ENCODE results near the gene MCF2L.

MCF2L gene

GRCh38 chr13:113143466-113144254 lies 174.6 kb downstream of the MCF2L start:
- Histone ChIP-seq H3K79me2 (ENCODE audit: insufficient read depth, low read length) (no peaks in the 10 kb centered on the region), H3K9ac (ENCODE audit: low read length) (no peak overlapping the region), H3K36me3 (ENCODE audit: low read length) (no peaks in the 10 kb centered on the region), H3K27ac (ENCODE audit: low read depth, low read length) (no peak overlapping the region), H2AFZ (ENCODE audit: low read depth, low read length, severe bottlenecking) (no peak overlapping the region), H3F3A (ENCODE audit: insufficient read depth) (no peaks in the 10 kb centered on the region), H4K20me1 (ENCODE audit: low read depth, low read length) (no peaks in the 10 kb centered on the region), H3K9me2 (replicated peaks; ENCODE audit: insufficient read depth, low read length) (no peaks in the 10 kb centered on the region), H3K4me2 (ENCODE audit: low read depth, low read length, poor library complexity, severe bottlenecking) (no peak overlapping the region), H3K4me3 (ENCODE audit: insufficient read depth, low read length, poor library complexity, severe bottlenecking) (no peak overlapping the region), H3K9me3 (ENCODE audit: insufficient read depth, low read length) (no peaks in the 10 kb centered on the region), H3K27me3 (ENCODE audit: low read length) (no peaks in the 10 kb centered on the region)
- no peak for TF ChIP-seq EZH2phosphoT487 (conservative IDR thresholded peaks at IDR 0.05; ENCODE audit: low read length)
- TF ChIP-seq, protein P1, sequence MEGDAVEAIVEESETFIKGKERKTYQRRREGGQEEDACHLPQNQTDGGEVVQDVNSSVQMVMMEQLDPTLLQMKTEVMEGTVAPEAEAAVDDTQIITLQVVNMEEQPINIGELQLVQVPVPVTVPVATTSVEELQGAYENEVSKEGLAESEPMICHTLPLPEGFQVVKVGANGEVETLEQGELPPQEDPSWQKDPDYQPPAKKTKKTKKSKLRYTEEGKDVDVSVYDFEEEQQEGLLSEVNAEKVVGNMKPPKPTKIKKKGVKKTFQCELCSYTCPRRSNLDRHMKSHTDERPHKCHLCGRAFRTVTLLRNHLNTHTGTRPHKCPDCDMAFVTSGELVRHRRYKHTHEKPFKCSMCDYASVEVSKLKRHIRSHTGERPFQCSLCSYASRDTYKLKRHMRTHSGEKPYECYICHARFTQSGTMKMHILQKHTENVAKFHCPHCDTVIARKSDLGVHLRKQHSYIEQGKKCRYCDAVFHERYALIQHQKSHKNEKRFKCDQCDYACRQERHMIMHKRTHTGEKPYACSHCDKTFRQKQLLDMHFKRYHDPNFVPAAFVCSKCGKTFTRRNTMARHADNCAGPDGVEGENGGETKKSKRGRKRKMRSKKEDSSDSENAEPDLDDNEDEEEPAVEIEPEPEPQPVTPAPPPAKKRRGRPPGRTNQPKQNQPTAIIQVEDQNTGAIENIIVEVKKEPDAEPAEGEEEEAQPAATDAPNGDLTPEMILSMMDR (IDR thresholded peaks at IDR 0.05; ENCODE audit: insufficient read depth, low read length, poor library complexity, severe bottlenecking) = no peak

DNA sequence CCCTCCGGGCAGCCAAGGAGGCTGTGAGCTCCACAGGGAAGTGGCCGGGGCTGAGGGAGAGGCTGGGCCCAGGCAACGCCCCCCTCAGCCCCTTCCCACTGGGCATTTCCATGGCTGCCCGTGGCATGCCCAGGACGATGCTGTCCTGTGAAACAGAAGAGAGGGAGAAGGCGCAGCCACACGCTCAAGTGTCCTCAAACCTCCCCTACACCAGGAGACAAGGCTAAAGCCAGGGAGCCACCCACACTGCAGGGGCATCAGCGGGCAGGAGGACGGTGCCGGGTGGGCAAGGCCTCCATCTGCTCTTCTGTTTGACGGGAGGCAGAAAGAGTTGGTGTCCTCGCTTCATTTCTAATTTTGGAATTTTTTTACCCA lies 175.2 kb downstream of the MCF2L start:
- TF ChIP-seq, protein P1 (IDR thresholded peaks at IDR 0.05; ENCODE audit: insufficient read depth, low read length, poor library complexity, severe bottlenecking) = no peak
- no peak for TF ChIP-seq EZH2phosphoT487 (conservative IDR thresholded peaks at IDR 0.05; ENCODE audit: low read length)
- Histone ChIP-seq H3K27me3 (ENCODE audit: low read length) (no peaks in the 10 kb centered on the region), H3K79me2 (ENCODE audit: insufficient read depth, low read length) (no peaks in the 10 kb centered on the region)

GRCh38 chr13:113145496-113145895 lies 176.5 kb downstream of the MCF2L start:
- Histone ChIP-seq H3K9me3 (ENCODE audit: insufficient read depth, low read length) (no peaks in the 10 kb centered on the region), H3K27ac (ENCODE audit: low read depth, low read length) (no peak overlapping the region), H3K9ac (ENCODE audit: low read length) (no peak overlapping the region), H3K4me3 (ENCODE audit: insufficient read depth, low read length, poor library complexity, severe bottlenecking) (no peak overlapping the region), H4K20me1 (ENCODE audit: low read depth, low read length) (no peaks in the 10 kb centered on the region), H3K27me3 (ENCODE audit: low read length) (no peaks in the 10 kb centered on the region), H3K36me3 (ENCODE audit: low read length) (no peaks in the 10 kb centered on the region), H2AFZ (ENCODE audit: low read depth, low read length, severe bottlenecking) (no peak overlapping the region), H3K79me2 (ENCODE audit: insufficient read depth, low read length) (no peaks in the 10 kb centered on the region), H3K9me2 (replicated peaks; ENCODE audit: insufficient read depth, low read length) (no peaks in the 10 kb centered on the region), H3F3A (ENCODE audit: insufficient read depth) (no peaks in the 10 kb centered on the region), H3K4me2 (ENCODE audit: low read depth, low read length, poor library complexity, severe bottlenecking) (no peak overlapping the region)
- TF ChIP-seq, protein P1 (IDR thresholded peaks at IDR 0.05; ENCODE audit: insufficient read depth, low read length, poor library complexity, severe bottlenecking) = no peak
- no peak for TF ChIP-seq EZH2phosphoT487 (conservative IDR thresholded peaks at IDR 0.05; ENCODE audit: low read length)

More for the DNA sequence above, 175.2 kb downstream of the MCF2L start:
- Histone ChIP-seq H3K9me3 (ENCODE audit: insufficient read depth, low read length) (no peaks in the 10 kb centered on the region), H3K9ac (ENCODE audit: low read length) (no peak overlapping the region), H3K4me2 (ENCODE audit: low read depth, low read length, poor library complexity, severe bottlenecking) (no peak overlapping the region), H3F3A (ENCODE audit: insufficient read depth) (no peaks in the 10 kb centered on the region), H3K27ac (ENCODE audit: low read depth, low read length) (no peak overlapping the region), H4K20me1 (ENCODE audit: low read depth, low read length) (no peaks in the 10 kb centered on the region), H3K9me2 (replicated peaks; ENCODE audit: insufficient read depth, low read length) (no peaks in the 10 kb centered on the region), H3K36me3 (ENCODE audit: low read length) (no peaks in the 10 kb centered on the region), H2AFZ (ENCODE audit: low read depth, low read length, severe bottlenecking) (no peak overlapping the region), H3K4me3 (ENCODE audit: insufficient read depth, low read length, poor library complexity, severe bottlenecking) (no peak overlapping the region)
